ENCODE results near the gene SKIL. TPM values are rescaled to one million over a fixed set of nuclear protein-coding genes. Genes with fewer than 3 reads are reported as not detected.

The SKIL gene
- total and polyA plus RNA-seq, 3 donors from 2014 or later, result 19.1 to 53.6 (median 47.4) TPM

GRCh38 chr3:170321321-170322034 lies 36.0 kb upstream of the SKIL start:
- no peak overlapping the region for H3K27ac ChIP-seq
- no peak for DNase-seq
- intact Hi-C loops (cut with DNase I; ENCODE audit: low total_unique reads), result no loop called here

GRCh38 chr3:170322566-170323269 lies 34.8 kb upstream of the SKIL start:
- Histone ChIP-seq H3K4me1 (no peaks in the 10 kb centered on the region), H3K9me3 (no peaks in the 10 kb centered on the region), H3K27me3 (no peaks in the 10 kb centered on the region), H3K36me3 (ENCODE audit: low read depth, missing control alignments) (no peaks in the 10 kb centered on the region), H3K27ac (no peak overlapping the region), H3K4me3 (no peak overlapping the region)
- TF ChIP-seq CTCF (IDR thresholded peaks at IDR 0.05) (no peak), POLR2A (IDR thresholded peaks at IDR 0.05) (no peak)
- WGBS, 2 donors, result 66 to 69% methylated on average over 10 of the region's 10 CpGs
- DNase-seq, result no peak
- intact Hi-C loops (cut with DNase I; ENCODE audit: low total_unique reads), result no loop called here

More at GRCh38 chr3:170321321-170322034, 36.0 kb upstream of the SKIL start:
- no peak overlapping the region for H3K4me3 ChIP-seq
- no peaks in the 10 kb centered on the region for H3K27me3 ChIP-seq
- no peaks in the 10 kb centered on the region for H3K36me3 ChIP-seq (ENCODE audit: low read depth, missing control alignments)
- no peaks in the 10 kb centered on the region for H3K9me3 ChIP-seq
- WGBS, 2 donors, result 92 to 96% methylated on average over 11 of the region's 11 CpGs
- H3K4me1 ChIP-seq, result no peaks in the 10 kb centered on the region
- TF ChIP-seq CTCF (IDR thresholded peaks at IDR 0.05) (no peak), POLR2A (IDR thresholded peaks at IDR 0.05) (no peak)

- no peak for DNase-seq
- 82 to 88% methylated on average over 6 of the region's 6 CpGs for WGBS, 2 donors
Measured at GRCh38 chr3:170323331-170323730, 34.2 kb upstream of the SKIL start.

GRCh38 chr3:170324962-170325361 lies 32.6 kb upstream of the SKIL start:
- intact Hi-C loops (cut with DNase I; ENCODE audit: low total_unique reads), result no loop called here
- Histone ChIP-seq H3K36me3 (ENCODE audit: low read depth, missing control alignments) (no peaks in the 10 kb centered on the region), H3K9me3 (no peaks in the 10 kb centered on the region), H3K27ac (no peak overlapping the region), H3K27me3 (no peaks in the 10 kb centered on the region), H3K4me1 (no peaks in the 10 kb centered on the region), H3K4me3 (no peak overlapping the region)
- WGBS, 2 donors, result 84 to 91% methylated on average over 3 of the region's 3 CpGs
- no peak for DNase-seq
- TF ChIP-seq POLR2A (IDR thresholded peaks at IDR 0.05) (no peak), CTCF (IDR thresholded peaks at IDR 0.05) (no peak)

More at GRCh38 chr3:170323331-170323730, 34.2 kb upstream of the SKIL start:
- no peaks in the 10 kb centered on the region for H3K36me3 ChIP-seq (ENCODE audit: low read depth, missing control alignments)
- H3K9me3 ChIP-seq, result no peaks in the 10 kb centered on the region
- no peaks in the 10 kb centered on the region for H3K27me3 ChIP-seq
- no peaks in the 10 kb centered on the region for H3K4me1 ChIP-seq
- intact Hi-C loops (cut with DNase I; ENCODE audit: low total_unique reads), result no loop called here
- H3K27ac ChIP-seq, result no peak overlapping the region
- TF ChIP-seq CTCF (IDR thresholded peaks at IDR 0.05) (no peak), POLR2A (IDR thresholded peaks at IDR 0.05) (no peak)
- no peak overlapping the region for H3K4me3 ChIP-seq
